Large intestine (tissue), 3 donors: ENCODE measurements around the gene DAB1. TPM values are rescaled to one million over a fixed set of nuclear protein-coding genes. Genes with fewer than 3 reads are reported as not detected.

Experiments
- DNase-seq, 2 donors: peaks; one replicate each; pipeline versions ENCODE4 v3.0.0 to v3.0.0-alpha.2; 2013
- H3K27ac ChIP-seq: one replicate; pipeline ENCODE4 v1.5.1; 2013; ENCODE audit warnings: low read length
- H3K27me3 ChIP-seq: 2 replicates; pipeline ENCODE4 v1.6.1; 2013; ENCODE audit warnings: low read length; ENCODE audit not compliant: control insufficient read depth, insufficient read depth
- H3K36me3 ChIP-seq: 2 replicates; pipeline ENCODE4 v1.6.1; 2013; ENCODE audit warnings: low read length; ENCODE audit not compliant: control insufficient read depth, insufficient read depth
- H3K4me1 ChIP-seq: one replicate; pipeline ENCODE4 v1.6.1; 2013; ENCODE audit warnings: low read length; ENCODE audit not compliant: control insufficient read depth, insufficient read depth
- H3K4me3 ChIP-seq: one replicate; pipeline ENCODE4 v1.5.1; 2013; ENCODE audit warnings: low read length
- H3K9me3 ChIP-seq: one replicate; pipeline ENCODE4 v1.6.1; 2013; ENCODE audit warnings: mild to moderate bottlenecking, low read depth, low read length, moderate library complexity; ENCODE audit not compliant: control insufficient read depth
- WGBS: methylation state at CpG from one replicate; pipeline ENCODE4 v1.1.5; 2013; ENCODE audit warnings: low lambda C conversion rate; ENCODE audit not compliant: insufficient coverage; 5-methylcytosine and 5-hydroxymethylcytosine counted together
- polyA plus RNA-seq: library from polyadenylated mRNA; unstranded; fragments of 120-200 nt; gene quantifications from one replicate; pipeline ENCODE4 v1.2.1, GENCODE V29; 2013

DAB1 gene
- polyA plus RNA-seq, 1 donor: 63.2 TPM

DNA sequence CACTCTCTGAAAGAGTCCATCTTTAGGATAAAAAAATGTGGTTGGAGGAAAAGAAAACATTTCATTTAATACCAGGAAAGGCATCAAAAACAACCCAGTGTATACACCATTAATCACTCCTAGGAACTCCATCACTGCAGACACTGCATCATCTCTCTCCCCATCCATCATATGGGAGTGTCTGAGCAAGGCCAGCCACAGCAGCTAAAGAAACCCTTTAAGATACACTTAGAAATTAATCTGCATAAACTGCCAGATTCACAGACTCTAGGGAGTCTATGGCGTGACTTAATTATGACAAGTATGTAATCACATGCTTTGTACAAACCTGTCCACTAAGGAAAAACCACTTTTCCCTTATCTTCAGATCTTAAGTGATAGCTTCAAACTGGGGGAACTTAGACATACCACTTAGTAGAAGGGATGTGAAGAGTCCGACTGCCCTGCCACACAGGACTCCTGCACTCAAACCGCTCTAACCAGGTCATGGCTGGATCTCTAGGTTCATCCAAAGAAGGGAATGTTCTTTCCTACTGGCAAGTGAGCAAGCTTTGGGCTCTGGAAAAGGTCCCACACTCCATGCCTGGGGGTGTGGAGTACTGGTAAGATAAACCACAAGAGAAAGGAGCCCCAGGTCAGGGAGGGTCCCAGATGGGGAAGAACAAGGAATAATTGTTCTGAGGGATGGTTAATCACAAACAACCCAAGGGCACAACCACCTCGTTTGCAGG is 397.1 kb downstream of the DAB1 start:
- DNase-seq: no peak
- no peak overlapping the region for H3K4me3 ChIP-seq
- peaks cover 12% of the 10 kb centered on the region for H3K36me3 ChIP-seq
- no peaks in the 10 kb centered on the region for H3K9me3 ChIP-seq
- no peaks in the 10 kb centered on the region for H3K4me1 ChIP-seq
- H3K27me3 ChIP-seq: no peaks in the 10 kb centered on the region
- H3K27ac ChIP-seq: no peak overlapping the region
- no CpG with 5 or more reads among the region's 4 CpGs for WGBS

DNA sequence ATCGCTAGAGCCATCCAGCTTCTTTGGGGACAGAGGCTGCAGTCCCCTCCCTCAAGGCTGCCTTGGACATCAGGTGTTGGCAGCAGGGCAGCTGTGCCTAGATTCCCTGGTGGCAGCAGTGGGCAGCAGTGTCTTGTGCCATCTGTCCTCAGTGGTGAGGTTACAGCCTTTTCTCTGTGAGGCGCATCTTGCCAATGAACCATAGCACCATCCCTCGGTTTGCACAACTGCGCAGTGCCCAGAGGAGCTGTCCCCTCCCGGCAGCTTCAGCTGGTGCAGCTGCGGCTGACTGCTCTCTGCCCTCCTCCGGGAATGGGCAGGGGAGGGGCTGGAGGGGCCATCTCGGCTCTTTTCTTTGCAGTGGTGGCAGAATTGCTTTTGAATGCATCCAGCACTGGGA is 399.0 kb downstream of the DAB1 start:
- Histone ChIP-seq H3K36me3 (peaks cover 12% of the 10 kb centered on the region), H3K9me3 (no peaks in the 10 kb centered on the region), H3K27me3 (no peaks in the 10 kb centered on the region), H3K4me3 (no peak overlapping the region), H3K27ac (no peak overlapping the region), H3K4me1 (no peaks in the 10 kb centered on the region)
- no CpG with 5 or more reads among the region's 8 CpGs for WGBS
- DNase-seq: no peak

DNA sequence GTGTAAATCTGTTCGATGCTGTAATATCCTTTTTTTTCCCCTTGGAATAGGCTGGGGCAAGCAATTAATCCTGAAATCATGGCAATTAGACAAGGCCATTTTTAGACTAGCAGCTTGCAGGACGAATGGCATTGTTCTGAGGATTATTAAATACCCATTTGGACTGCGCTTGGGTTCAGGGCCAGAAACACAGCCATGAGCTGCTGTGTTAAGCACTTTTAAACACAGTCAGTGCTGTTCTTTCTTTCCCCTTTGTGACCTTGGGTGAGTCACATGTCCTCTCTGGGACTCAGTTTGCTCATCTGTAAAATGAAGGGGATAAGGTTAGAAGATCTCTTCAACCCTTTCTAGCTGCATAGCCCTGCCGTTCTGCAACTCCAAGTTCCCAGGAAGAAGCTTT is 399.4 kb downstream of the DAB1 start:
- no peak overlapping the region for H3K27ac ChIP-seq
- H3K9me3 ChIP-seq: no peaks in the 10 kb centered on the region
- no peaks in the 10 kb centered on the region for H3K4me1 ChIP-seq
- no peaks in the 10 kb centered on the region for H3K27me3 ChIP-seq
- DNase-seq: no peak
- H3K4me3 ChIP-seq: no peak overlapping the region
- no CpG with 5 or more reads among the region's 4 CpGs for WGBS
- peaks cover 12% of the 10 kb centered on the region for H3K36me3 ChIP-seq

DNA sequence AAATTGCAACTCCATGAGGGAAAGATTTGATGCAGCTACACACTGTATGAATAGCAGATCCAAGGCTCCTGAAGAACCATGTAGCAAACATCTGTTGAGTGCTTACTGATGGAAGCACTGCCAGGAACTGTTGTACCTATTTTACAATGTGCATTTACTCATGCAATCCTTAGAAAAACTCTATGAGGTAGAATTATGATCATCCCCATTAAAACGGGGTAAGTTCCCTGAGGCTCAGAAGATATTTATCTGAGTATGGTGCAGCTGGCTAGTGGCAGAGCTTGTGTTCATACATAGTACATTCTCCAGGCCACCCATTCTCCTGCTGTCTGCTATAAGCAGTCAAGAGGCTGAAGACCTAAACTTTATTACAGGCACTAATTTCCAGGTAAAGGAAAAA is 403.6 kb downstream of the DAB1 start:
- no peak for DNase-seq
- Histone ChIP-seq H3K27me3 (no peaks in the 10 kb centered on the region), H3K36me3 (peaks cover 12% of the 10 kb centered on the region), H3K4me3 (no peak overlapping the region), H3K4me1 (no peaks in the 10 kb centered on the region), H3K27ac (no peak overlapping the region), H3K9me3 (no peaks in the 10 kb centered on the region)
- no CpG with 5 or more reads among the region's 1 CpG for WGBS

DNA sequence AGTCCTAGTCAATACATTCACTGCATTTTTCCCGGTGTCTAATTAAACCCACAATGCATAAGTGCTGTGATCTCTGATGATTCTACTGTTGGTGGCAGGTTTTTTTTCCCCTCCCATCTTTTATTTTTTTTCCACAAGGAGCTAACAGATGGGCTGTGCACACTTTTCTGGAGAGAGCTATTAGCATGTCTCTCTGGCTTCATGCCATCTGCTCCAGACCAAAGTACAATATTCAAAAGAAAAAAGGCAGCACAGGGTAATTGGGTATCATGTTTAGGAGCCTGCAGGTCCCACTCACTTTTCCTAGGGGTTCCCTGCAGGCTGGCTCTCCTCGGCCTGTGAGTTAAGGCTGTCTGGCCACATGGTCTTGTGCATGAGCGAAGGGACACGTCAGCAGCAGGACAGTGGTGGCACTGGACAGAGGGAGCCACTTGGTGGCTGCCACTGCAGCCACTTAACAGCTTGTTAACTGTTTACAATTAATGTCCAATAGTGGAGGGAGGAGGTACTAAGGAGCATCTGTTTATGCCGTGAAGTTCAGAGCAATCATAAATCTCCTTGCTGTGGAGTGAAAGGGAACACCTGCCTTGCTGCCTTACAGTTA is 404.5 kb downstream of the DAB1 start:
- no CpG with 5 or more reads among the region's 5 CpGs for WGBS
- DNase-seq: peak in 1 of 2 donors; percentile 67

DNA sequence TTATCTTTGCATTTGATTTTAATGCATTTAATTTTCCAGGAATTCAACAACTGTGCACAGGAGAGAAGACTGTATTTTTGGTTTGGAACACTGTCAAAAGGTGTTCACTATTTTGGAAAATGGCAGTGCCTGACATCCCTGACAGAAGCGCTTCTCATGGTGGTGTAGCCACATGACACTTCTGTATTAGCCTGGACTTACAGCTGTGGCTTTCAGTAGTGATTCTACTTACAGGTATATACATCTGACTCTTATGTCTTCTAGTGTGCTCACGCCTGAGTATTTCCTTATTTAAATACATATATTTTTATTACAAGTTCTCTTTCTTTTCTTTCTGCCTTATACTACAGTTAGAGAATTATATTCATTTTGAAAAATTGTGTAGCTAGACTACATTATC is 405.7 kb downstream of the DAB1 start:
- DNase-seq: no peak
- Histone ChIP-seq H3K36me3 (peaks cover 8% of the 10 kb centered on the region), H3K4me1 (no peaks in the 10 kb centered on the region), H3K27ac (no peak overlapping the region), H3K9me3 (no peaks in the 10 kb centered on the region), H3K27me3 (no peaks in the 10 kb centered on the region), H3K4me3 (no peak overlapping the region)
- 100% methylated on average over 1 of the region's 2 CpGs for WGBS

More for the DNA sequence above, 404.5 kb downstream of the DAB1 start:
- Histone ChIP-seq H3K36me3 (peaks cover 9% of the 10 kb centered on the region), H3K4me3 (no peak overlapping the region), H3K27me3 (no peaks in the 10 kb centered on the region), H3K27ac (no peak overlapping the region), H3K9me3 (no peaks in the 10 kb centered on the region), H3K4me1 (no peaks in the 10 kb centered on the region)

DNA sequence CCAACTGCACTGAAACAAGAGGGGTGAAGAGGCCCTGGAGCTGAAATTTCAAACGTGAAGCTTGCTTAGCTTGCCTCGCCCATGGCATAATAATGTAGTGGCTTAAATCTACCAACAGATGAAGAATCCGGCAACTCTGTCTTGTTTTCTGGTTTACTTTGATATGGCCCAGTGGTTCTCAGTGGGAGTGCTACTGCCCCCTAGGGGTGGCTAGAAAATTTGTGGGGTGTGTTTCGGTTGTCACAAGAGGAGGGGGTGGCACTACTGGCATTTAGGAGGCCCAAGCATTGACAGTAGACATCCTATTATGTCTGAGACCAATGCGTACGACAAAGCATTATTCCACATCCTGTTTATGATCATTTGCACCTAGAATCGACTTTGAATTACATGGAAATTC is 406.1 kb downstream of the DAB1 start:
- no peaks in the 10 kb centered on the region for H3K27me3 ChIP-seq
- 100% methylated on average over 2 of the region's 7 CpGs for WGBS
- no peaks in the 10 kb centered on the region for H3K4me1 ChIP-seq
- peaks cover 9% of the 10 kb centered on the region for H3K36me3 ChIP-seq
- no peak overlapping the region for H3K4me3 ChIP-seq
- H3K9me3 ChIP-seq: no peaks in the 10 kb centered on the region
- no peak for DNase-seq
- no peak overlapping the region for H3K27ac ChIP-seq

DNA sequence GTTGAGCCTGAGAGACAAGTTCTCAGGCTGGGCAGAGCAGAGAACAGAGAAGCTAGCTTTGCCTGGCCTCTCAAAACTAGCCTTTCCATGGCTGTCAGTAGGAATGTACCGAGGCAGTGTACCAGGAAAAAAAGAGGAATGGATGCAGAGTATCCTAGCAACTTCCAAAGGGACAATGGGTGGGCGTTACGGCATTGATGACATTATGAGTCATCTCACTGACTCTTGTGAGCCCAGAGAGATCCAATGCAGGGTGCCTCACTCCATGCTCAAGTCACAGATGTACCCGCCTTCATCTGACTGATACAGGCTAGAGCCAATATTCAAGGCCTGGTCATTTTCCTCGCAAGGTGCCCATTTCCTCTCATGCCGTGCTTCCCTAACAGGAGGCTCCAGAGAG is 406.7 kb downstream of the DAB1 start:
- WGBS: no CpG with 5 or more reads among the region's 6 CpGs
- no peak for DNase-seq
- Histone ChIP-seq H3K36me3 (peaks cover 9% of the 10 kb centered on the region), H3K27me3 (no peaks in the 10 kb centered on the region), H3K4me1 (no peaks in the 10 kb centered on the region), H3K27ac (no peak overlapping the region), H3K9me3 (no peaks in the 10 kb centered on the region), H3K4me3 (no peak overlapping the region)

DNA sequence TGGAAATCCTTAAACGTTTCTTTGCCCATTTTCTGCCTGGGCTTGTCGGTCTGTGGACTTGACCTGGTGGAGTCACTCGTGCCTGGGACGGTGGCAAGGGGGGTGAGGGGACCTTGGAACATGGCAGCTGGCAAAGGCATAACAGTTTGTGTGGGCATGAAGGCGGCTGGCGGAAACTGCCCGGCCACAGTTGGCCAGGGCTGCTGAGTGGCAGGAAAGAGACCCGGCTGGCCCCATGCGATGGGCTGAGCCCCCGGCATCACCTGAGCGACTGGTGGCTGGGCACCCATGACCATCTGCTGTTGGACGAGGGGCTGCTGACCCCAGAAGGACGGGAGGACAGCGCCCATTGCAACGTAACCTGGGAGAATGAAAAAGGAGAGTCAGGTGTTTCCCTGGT is 408.8 kb downstream of the DAB1 start:
- no CpG with 5 or more reads among the region's 15 CpGs for WGBS
- DNase-seq: no peak
- Histone ChIP-seq H3K4me1 (no peaks in the 10 kb centered on the region), H3K36me3 (peaks cover 11% of the 10 kb centered on the region), H3K27ac (no peak overlapping the region), H3K9me3 (no peaks in the 10 kb centered on the region), H3K4me3 (no peak overlapping the region), H3K27me3 (no peaks in the 10 kb centered on the region)

DNA sequence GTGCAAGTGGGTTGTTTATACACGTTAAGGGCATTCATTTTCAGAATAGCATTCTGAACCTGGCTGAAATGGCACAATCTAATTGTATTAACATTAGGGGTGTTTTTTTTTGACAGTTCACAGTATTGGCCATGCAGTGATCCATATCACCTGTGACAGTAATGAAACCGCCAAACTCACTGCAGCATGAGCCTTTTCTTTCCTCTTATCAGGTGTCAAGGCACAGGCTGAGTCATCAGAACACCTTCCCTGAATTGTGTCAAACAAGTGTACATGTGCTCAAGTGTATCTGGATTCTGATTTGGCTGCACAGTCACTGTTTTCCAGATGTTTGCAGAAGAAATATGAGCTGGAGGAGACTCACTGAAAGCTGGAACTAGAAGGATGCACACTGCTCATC is 410.3 kb downstream of the DAB1 start:
- no CpG with 5 or more reads among the region's 2 CpGs for WGBS
- Histone ChIP-seq H3K4me1 (no peaks in the 10 kb centered on the region), H3K4me3 (no peak overlapping the region), H3K27me3 (no peaks in the 10 kb centered on the region), H3K9me3 (no peaks in the 10 kb centered on the region), H3K36me3 (peaks cover 12% of the 10 kb centered on the region), H3K27ac (no peak overlapping the region)
- DNase-seq: no peak

DNA sequence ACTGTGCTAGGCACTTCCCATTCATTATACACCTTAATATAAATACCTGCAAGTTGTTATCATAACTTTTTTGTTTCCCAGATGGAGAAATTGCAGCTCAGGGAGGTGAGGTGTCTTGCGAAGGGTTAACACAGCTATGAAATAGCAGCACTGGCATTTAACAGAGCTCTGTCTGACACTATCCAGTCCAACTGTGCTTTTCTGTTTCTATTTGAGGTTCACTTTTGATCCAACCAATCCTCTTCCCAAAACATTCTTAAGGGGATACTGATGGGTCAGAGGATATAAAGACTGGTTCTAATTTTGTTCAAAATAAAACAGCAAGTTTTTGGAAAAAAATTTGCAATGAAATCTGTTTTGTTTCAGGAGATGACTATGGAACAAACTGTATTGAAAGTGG is 411.5 kb downstream of the DAB1 start:
- Histone ChIP-seq H3K4me1 (no peaks in the 10 kb centered on the region), H3K36me3 (peaks cover 15% of the 10 kb centered on the region), H3K4me3 (no peak overlapping the region), H3K9me3 (no peaks in the 10 kb centered on the region), H3K27me3 (no peaks in the 10 kb centered on the region), H3K27ac (no peak overlapping the region)
- WGBS: 67% methylated on average over 1 of the region's 1 CpG
- DNase-seq: no peak
